HEK293 (cell line): ENCODE results near the gene BTBD18.

Source experiments
- CTCF ChIA-PET: fragments of 350-600 bp; formaldehyde crosslinking; extraction: SDS; loops from one replicate; lab custom pipeline; 2021; ENCODE audit warnings: antibody characterized with exemption; lab: Yijun Ruan, JAX
- POLR2A ChIA-PET: fragments of 300-600 bp; formaldehyde crosslinking; extraction: SDS; loops from one replicate; lab custom pipeline; 2020; ENCODE audit warnings: antibody characterized with exemption, inconsistent platforms; lab: Yijun Ruan, JAX
- H3K27ac ChIP-seq: fragments of 200-500 bp; sonication (Bioruptor generic); 2 replicates; pipeline ENCODE4 v1.5.1; 2014; ENCODE audit warnings: low read depth, low read length, control low read depth, inconsistent platforms; ENCODE audit errors: extremely low read depth
- H3K36me3 ChIP-seq, 2 experiments: fragments of 200-500 bp in 1 of 2; sonication (Bioruptor generic) in 1 of 2; 1 replicate in 1 of 2; 2 replicates in 1 of 2; pipeline ENCODE4 v1.5.1; 2014 to 2017; ENCODE audit warnings: inconsistent platforms in 2 of 2, low read length in 2 of 2; ENCODE audit not compliant: control insufficient read depth in 2 of 2, insufficient read depth in 1 of 2
- H3K4me1 ChIP-seq: fragments of 200-500 bp; sonication (Bioruptor generic); 2 replicates; pipeline ENCODE4 v1.5.1; 2014; ENCODE audit warnings: mild to moderate bottlenecking, low read length, inconsistent platforms; ENCODE audit not compliant: control insufficient read depth, insufficient read depth
- H3K4me3 ChIP-seq: 2 replicates; pipeline ENCODE4 v1.5.1; 2011; ENCODE audit warnings: low read depth, mild to moderate bottlenecking, control low read depth, low read length, moderate library complexity
- H3K9me3 ChIP-seq: fragments of 200-500 bp; sonication (Bioruptor generic); 2 replicates; pipeline ENCODE4 v1.5.1; 2014; ENCODE audit warnings: low read depth, low read length, inconsistent platforms; ENCODE audit not compliant: control insufficient read depth, insufficient read depth
- KLF16 ChIP-seq: fragments of 450-650 bp; formaldehyde crosslinking; IDR thresholded peaks from 2 replicates; pipeline ENCODE4 v1.5.1; 2017; ENCODE audit warnings: missing biosample characterization, missing genetic modification characterization
- MYNN ChIP-seq: fragments of 450-650 bp; formaldehyde crosslinking; IDR thresholded peaks from 2 replicates; pipeline ENCODE4 v1.5.1; 2016; ENCODE audit warnings: missing biosample characterization, missing genetic modification characterization, borderline replicate concordance
- PRDM1 ChIP-seq: fragments of 450-650 bp; formaldehyde crosslinking; IDR thresholded peaks from 2 replicates; pipeline ENCODE4; 2016; ENCODE audit warnings: missing biosample characterization, missing genetic modification characterization
- SALL2 ChIP-seq: fragments of 450-650 bp; formaldehyde crosslinking; IDR thresholded peaks from 2 replicates; pipeline ENCODE4 v1.5.0; 2017; ENCODE audit warnings: missing biosample characterization, mild to moderate bottlenecking, missing genetic modification characterization, borderline replicate concordance
- SCRT2 ChIP-seq: fragments of 450-650 bp; formaldehyde crosslinking; IDR thresholded peaks from 2 replicates; pipeline ENCODE4 v1.5.1; 2016; ENCODE audit warnings: missing biosample characterization, missing genetic modification characterization
- ZBTB1 ChIP-seq: fragments of 450-650 bp; formaldehyde crosslinking; IDR thresholded peaks from 2 replicates; pipeline ENCODE4 v1.5.1; 2016; ENCODE audit warnings: missing biosample characterization, missing genetic modification characterization
- ZBTB7A ChIP-seq: fragments of 450-650 bp; formaldehyde crosslinking; IDR thresholded peaks from 2 replicates; pipeline ENCODE4 v1.5.1; 2016; ENCODE audit warnings: low read depth, missing biosample characterization, missing genetic modification characterization
- ZNF239 ChIP-seq: fragments of 450-650 bp; formaldehyde crosslinking; IDR thresholded peaks from 2 replicates; pipeline ENCODE4 v1.5.1; 2016; ENCODE audit warnings: missing biosample characterization, missing genetic modification characterization
- ZNF292 ChIP-seq: fragments of 450-650 bp; formaldehyde crosslinking; IDR thresholded peaks from 2 replicates; pipeline ENCODE4 v1.5.1; 2016; ENCODE audit warnings: low read depth, missing biosample characterization, missing genetic modification characterization, borderline replicate concordance
- ZNF311 ChIP-seq: fragments of 450-650 bp; formaldehyde crosslinking; IDR thresholded peaks from 2 replicates; pipeline ENCODE4 v1.5.1; 2017; ENCODE audit warnings: missing biosample characterization, missing genetic modification characterization, borderline replicate concordance
- ZNF362 ChIP-seq: fragments of 450-650 bp; formaldehyde crosslinking; IDR thresholded peaks from 2 replicates; pipeline ENCODE4 v1.5.1; 2016; ENCODE audit warnings: missing biosample characterization, missing genetic modification characterization
- ZNF366 ChIP-seq: fragments of 450-650 bp; formaldehyde crosslinking; conservative IDR thresholded peaks from 2 replicates; pipeline ENCODE4 v1.5.1; 2016; ENCODE audit warnings: missing biosample characterization, missing genetic modification characterization
- ZNF473 ChIP-seq: fragments of 450-650 bp; formaldehyde crosslinking; IDR thresholded peaks from 2 replicates; pipeline ENCODE4 v1.5.1; 2017; ENCODE audit warnings: missing biosample characterization, missing genetic modification characterization
- ZNF530 ChIP-seq: fragments of 450-650 bp; formaldehyde crosslinking; IDR thresholded peaks from 2 replicates; pipeline ENCODE4 v1.5.1; 2016; ENCODE audit warnings: low read depth, missing biosample characterization, missing genetic modification characterization
- ZNF544 ChIP-seq: fragments of 450-650 bp; formaldehyde crosslinking; IDR thresholded peaks from 2 replicates; pipeline ENCODE4 v1.5.0; 2017; ENCODE audit warnings: missing biosample characterization, missing genetic modification characterization
- ZNF548 ChIP-seq: fragments of 450-650 bp; formaldehyde crosslinking; IDR thresholded peaks from 2 replicates; pipeline ENCODE4 v1.5.1; 2016; ENCODE audit warnings: missing biosample characterization, missing genetic modification characterization
- ZNF747 ChIP-seq: fragments of 450-650 bp; formaldehyde crosslinking; IDR thresholded peaks from 2 replicates; pipeline ENCODE4 v1.5.1; 2016; ENCODE audit warnings: missing biosample characterization, missing genetic modification characterization
- TF ChIP-seq, protein P1 (sequence below): fragments of 450-650 bp; formaldehyde crosslinking; IDR thresholded peaks from 2 replicates; pipeline ENCODE4 v1.5.1; 2017; ENCODE audit warnings: missing biosample characterization, missing genetic modification characterization

The BTBD18 gene

DNA sequence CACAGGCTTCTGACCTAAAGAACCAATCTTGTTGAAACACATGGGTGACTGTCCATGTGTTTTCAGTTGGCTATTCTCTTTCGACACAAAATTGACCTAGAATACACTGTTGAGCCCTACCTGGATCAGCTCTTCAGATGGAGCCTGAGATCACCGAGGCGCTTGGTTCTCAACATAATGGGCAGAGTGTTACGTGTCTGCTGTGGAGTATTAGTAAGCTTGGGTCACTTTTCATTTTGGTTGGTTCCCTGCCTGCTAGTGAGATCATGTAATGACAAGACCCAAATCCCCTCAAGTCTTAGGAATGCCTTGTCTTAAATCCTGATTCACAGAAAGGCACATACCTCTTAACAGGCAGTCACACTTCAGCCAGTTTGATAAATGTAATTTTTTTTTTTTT, 48.3 kb downstream of the BTBD18 start:
- no peaks in the 10 kb centered on the region for H3K4me1 ChIP-seq
- no peaks in the 10 kb centered on the region for H3K9me3 ChIP-seq
- no peak overlapping the region for H3K4me3 ChIP-seq
- H3K27ac ChIP-seq, result no peak overlapping the region
- H3K36me3 ChIP-seq, result peaks cover 8 to 67% of the 10 kb centered on the region in 2 experiments; a peak in 2 of 3 replicates
- TF ChIP-seq ZBTB7A (tag by site-specific recombination), result no peak
- TF ChIP-seq ZNF362 (tag by site-specific recombination), result no peak
- TF ChIP-seq SALL2, result no peak
- TF ChIP-seq, protein P1, sequence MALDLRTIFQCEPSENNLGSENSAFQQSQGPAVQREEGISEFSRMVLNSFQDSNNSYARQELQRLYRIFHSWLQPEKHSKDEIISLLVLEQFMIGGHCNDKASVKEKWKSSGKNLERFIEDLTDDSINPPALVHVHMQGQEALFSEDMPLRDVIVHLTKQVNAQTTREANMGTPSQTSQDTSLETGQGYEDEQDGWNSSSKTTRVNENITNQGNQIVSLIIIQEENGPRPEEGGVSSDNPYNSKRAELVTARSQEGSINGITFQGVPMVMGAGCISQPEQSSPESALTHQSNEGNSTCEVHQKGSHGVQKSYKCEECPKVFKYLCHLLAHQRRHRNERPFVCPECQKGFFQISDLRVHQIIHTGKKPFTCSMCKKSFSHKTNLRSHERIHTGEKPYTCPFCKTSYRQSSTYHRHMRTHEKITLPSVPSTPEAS, result no peak
- no peak for TF ChIP-seq ZBTB1 (tag by site-specific recombination)
- no peak for TF ChIP-seq ZNF548 (tag by site-specific recombination)
- no peak for TF ChIP-seq ZNF473 (tag by site-specific recombination)
- TF ChIP-seq ZNF747 (tag by site-specific recombination), result no peak
- CTCF ChIA-PET, result interaction anchor here (0.6 to 1.7 kb wide), 3 partner anchors 16 to 234 kb away, joined by 3 to 10 read pairs (median 3); no protein-coding TSS in a partner anchor
- POLR2A ChIA-PET, result interaction anchor here (0.5 to 2.2 kb wide), 5 partner anchors 9 to 104 kb away, joined by 3 to 12 read pairs (median 7); partner anchors contain the start of genes MED19, SELENOH and TMX2

DNA sequence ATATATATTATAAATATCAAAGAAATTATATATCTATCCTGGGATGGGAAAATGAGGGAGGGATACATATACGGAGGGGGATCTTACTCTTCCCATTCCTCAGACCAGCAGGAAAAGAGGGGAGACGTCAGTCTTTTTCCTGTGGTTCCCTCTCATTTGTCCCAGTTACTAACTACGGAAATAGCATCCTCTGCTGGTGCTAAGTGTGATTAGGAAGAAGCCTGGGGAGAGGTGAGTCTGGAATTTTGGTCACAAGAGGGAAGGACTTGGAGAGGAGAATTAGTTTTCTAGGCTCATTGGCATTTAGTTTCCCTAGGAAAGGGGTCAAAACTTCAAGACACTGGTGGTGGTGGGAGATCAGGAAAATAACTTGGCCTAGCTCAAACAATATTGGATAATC, 51.2 kb downstream of the BTBD18 start:
- TF ChIP-seq PRDM1 (tag by site-specific recombination), result no peak
- TF ChIP-seq MYNN, result no peak
- TF ChIP-seq ZNF292 (tag by site-specific recombination), result no peak
- no peak for TF ChIP-seq SCRT2 (tag by site-specific recombination)
- Histone ChIP-seq H3K36me3 (peaks cover 8 to 75% of the 10 kb centered on the region in 2 experiments; a peak in 2 of 3 replicates), H3K9me3 (no peaks in the 10 kb centered on the region), H3K27ac (no peak overlapping the region), H3K4me1 (no peaks in the 10 kb centered on the region), H3K4me3 (no peak overlapping the region)
- ChIA-PET CTCF (no interaction called here), POLR2A (no interaction called here)

DNA sequence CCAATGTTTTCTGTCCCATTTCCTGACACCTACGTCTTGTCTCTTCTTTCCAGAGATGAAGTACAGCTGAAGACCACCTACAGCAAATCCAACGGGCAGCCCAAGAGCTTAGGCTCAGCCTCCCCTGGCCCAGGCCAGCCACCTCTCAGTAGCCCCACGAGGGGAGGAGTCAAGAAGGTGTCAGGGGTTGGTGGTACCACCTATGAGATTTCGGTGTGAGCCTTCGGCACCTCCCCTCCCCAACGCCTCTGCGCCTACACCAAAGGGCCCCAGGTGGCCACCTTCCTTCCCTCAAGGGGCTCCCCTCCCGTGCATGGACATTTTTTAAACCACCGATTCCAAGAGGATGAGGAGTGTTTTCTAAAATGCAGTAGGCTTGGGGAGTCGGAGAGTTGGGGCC, 51.8 kb downstream of the BTBD18 start:
- no peak overlapping the region for H3K27ac ChIP-seq
- no peak for TF ChIP-seq ZNF530 (tag by site-specific recombination)
- no peak for TF ChIP-seq ZNF544 (tag by site-specific recombination)
- no peak for TF ChIP-seq ZNF311 (tag by site-specific recombination)
- no peak for TF ChIP-seq ZNF366 (tag by site-specific recombination)
- no peak for TF ChIP-seq KLF16
- TF ChIP-seq ZNF239, result no peak
- ChIA-PET POLR2A (interaction anchor here (2.1 kb wide), 1 partner anchor 12 kb away, joined by 6 read pairs; the partner anchor contains the start of genes MED19 and TMX2), CTCF (interaction anchor here (1.1 to 1.2 kb wide), 2 partner anchors 20 to 101 kb away, joined by 3 read pairs; no protein-coding TSS in a partner anchor)
- H3K4me1 ChIP-seq, result no peaks in the 10 kb centered on the region
- H3K4me3 ChIP-seq, result no peak overlapping the region
- peaks cover 11 to 79% of the 10 kb centered on the region in 2 experiments; a peak in 2 of 3 replicates for H3K36me3 ChIP-seq
- H3K9me3 ChIP-seq, result no peaks in the 10 kb centered on the region
